CD4-positive, alpha-beta T cell treated with Interleukin-6 for 4 hours (primary cell): ENCODE results near the gene EDRF1.

ENCODE experiments used
- DNase-seq: peaks from one replicate; pipeline ENCODE4 v3.0.0-alpha.2; 2020; ENCODE audit warnings: mixed read lengths

EDRF1 gene

DNA sequence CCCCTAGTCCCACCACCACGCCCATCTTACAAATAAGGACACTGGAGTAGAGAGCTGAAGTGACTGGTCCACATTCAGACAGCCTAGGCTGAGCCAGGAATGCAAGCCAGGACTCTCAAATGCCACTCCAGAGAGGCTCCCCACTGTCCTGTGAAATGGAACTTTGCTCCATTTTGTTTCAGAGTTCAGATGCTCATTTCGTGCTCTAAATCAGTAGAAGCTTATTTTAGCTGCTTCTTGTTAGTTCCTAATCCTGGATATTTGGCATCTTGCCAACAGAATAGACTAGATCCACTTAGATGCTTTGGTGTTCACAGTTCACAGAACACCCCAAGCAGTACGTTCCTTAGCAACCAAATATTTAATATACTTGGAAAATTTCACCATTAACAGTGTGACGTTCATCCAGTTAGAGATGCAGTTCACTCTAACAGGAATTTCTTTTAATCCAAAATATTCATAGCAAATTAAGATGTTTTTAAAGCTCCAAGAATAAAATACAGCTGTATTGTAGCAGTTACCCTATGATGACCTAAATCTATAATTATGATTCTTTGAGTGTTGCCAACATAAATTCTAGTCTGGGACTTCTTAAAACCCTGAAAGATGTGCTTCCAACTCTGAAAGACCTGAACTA lies 48.8 kb downstream of the EDRF1 start:
- no peak for DNase-seq

DNA sequence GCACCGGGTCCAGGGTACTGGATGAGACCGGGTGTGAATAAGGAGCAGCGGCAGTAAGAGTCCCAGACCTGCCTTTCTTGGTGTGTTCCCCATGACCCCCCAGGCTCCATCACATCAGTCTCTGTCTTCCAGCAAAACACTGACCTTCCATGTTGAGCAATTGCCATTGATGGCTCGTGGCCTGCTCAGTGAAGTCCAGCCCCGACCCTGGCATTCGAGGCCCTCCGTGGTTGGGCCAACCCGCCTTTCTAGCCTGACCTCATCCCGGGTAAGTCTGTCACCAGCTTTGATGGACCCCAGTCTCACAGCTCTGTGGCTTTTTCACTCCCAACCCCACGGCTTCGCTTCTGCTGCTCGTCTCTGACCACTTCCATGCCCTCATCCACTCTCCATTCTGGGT lies 49.7 kb downstream of the EDRF1 start:
- DNase-seq, result no peak

DNA sequence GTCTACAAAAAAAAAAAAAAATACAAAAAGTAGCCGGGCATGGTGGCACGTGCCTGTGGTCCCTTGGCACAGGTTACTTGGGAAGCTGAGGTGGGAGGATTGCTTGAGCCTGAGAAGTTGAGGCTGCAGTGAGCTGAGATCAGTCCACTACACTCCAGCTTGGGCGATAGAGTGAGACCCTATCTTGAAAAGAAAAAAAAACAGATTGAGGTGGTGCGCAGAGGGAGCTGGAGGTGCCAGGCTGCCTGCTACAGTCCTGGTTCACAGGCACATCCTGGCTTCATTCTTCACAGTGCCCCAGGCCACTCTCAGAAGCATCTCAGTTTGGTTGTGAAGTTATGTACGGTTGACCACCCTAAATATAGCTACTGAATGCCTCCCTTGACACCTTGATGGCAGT lies 51.3 kb downstream of the EDRF1 start:
- no peak for DNase-seq

DNA sequence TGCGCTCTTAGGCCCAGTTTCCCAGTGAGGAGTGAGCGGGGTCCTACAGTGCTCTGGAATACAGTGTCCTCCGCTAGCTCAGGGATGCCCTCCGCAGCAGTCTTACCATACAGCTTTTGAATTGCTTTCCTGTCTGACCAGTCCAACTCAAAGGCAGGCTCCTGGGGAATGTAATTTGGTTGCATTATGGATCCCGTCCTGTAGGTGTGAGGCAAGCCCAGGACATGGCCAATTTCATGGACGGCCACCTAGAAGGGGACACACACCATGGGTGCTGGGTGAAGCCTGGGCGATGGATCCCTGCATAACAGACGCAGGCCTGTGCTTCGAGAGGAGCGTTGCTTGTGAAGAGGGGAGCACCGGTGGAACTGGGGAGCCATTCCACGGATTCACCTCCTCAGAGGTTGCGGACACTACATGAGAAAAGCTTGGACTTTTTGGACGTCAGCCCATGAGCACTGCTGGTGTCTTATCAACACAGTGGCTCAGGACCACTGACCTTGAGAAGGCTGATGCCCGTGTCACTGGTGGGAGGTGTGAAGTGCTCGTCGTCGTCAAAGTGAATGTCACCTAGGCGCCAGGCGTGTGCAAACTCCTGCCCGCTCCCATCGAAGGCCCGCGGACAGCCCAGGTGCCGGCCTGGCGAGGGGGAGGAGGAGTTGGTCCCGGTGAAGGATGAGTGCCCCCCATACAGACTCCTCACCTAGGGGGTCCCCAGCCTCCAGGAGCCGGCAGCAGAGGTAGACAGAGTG lies 52.8 kb downstream of the EDRF1 start:
- DNase-seq, result no peak

DNA sequence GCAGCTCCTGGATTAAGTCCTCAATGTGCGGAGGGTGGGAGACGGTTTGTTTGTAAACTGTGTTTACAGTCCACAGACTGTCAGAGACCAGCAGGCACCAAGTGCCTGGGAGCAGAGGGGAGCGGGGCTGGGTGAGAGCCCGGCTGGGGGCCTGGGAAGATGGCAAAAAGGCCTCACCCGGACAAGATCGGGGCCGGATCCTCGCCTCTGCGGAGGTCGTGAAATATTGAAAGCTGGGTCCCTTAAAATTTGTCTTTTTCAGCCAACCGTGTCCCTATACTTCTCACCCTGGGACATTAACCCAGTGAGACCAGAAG lies 53.3 kb downstream of the EDRF1 start:
- no peak for DNase-seq

DNA sequence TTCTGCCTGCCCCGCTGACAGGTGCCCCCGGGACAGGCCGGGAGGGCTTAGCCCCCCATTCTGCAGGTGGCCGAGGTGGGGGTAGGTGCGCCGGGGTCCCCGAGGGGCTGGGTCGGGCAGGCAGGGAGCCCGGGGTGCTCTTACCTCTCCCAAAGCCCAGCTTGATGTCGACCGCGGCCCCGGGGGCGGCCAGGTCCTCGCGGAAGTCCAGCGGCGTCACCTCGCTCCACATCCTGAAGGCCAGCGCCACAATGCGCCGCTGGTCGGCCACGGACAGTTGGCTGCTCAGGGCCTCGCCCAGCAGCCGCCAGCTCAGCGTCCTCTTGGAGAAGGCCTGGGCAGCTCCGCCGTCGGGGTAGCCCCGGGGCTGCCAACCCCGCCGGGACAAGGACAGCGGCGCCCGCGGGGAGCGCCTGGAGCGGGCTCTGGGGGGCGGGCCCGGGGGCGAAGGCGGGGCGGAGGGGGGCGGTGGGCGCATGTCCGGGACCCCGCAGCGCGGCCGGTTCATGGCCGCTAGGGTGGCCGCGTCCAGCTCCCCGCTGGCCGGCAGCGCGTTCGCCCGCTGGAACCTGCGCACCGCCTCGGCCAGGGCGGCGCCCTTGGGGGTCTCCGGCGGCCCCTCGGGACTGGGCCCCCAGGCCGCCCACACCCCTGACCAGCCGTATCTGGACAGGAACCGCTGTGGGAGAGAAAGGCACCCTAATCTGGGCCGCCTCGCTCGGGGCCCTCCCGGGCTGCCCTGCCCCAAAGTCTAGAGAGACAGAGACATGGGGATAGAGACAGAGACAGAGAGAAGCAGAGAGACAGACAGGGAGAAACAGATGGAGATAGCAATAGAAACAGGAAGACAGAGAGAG lies 54.4 kb downstream of the EDRF1 start:
- no peak for DNase-seq

GRCh38 chr10:125774581-125775191 lies 55.2 kb downstream of the EDRF1 start:
- DNase-seq, result no peak

GRCh38 chr10:125775491-125776106 lies 56.1 kb downstream of the EDRF1 start, which contains the start of gene MMP21:
Gene MMP21 (minus strand): TSS chr10:125775821. CDS start chr10:125775821, 0 bp downstream.
- DNase-seq, result no peak

GRCh38 chr10:125777806-125778205 lies 58.3 kb downstream of the EDRF1 start:
- DNase-seq, result no peak

DNA sequence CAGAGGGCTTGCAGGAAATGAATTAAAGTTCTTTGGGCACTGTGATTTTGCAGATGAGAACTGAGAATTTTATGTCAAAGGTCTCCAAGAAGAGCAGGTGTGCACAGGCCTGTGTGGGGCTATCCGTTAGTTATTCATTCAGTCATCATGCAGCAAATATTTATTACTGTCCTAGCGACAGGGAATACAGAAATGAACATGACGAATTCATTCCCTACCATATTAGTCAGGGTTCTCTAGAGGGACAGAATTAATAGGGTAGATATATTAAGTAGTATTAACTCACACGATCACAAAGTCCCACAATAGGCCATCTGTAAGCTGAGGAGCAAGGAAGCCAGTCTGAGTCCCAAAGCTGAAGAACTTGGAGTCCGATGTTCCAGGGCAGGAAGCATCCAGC lies 59.0 kb downstream of the EDRF1 start:
- no peak for DNase-seq

DNA sequence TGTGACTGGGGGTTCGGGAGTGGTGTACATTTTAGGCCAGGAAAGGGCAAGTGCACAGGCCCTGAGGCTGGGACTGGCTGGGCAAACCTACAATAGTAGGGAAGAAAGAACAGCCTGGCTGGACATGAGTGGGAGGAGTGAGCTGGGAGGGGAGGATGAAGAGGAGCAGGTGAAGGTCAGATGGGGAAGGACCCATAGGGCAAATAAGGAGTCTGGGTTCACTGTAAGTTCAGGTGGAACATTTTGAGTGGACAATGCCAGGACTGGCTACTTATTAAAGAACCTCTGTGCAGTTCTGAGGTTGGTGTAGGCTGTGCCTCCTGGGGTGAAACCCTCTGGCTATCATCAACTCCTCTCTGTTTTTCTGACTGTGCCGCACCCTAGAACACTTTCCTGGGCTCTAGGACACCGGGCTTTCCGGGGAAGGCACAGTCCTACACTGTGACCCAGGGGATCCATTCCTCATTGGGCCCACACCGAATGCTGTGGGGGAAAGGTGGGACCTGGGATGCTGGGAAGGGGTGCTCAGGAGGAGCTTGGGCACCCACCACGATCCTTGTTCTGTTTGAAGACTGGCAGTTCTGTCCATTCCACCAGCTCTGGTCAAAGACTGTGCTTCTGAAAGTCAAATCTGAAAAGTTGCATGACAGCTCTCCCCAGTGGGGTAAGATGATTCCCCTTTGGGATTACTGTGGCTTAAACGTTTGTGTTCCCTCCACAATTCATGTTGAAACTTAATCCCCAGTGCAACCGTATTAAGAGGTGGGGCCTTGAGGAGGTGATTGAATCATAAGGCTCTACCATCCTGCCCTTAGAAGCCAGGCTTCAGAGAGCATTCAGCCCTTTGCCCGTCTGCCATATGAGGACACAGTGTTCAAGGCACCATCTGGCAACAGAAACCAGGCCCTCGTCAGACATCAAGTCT lies 60.2 kb downstream of the EDRF1 start:
- no peak for DNase-seq

DNA sequence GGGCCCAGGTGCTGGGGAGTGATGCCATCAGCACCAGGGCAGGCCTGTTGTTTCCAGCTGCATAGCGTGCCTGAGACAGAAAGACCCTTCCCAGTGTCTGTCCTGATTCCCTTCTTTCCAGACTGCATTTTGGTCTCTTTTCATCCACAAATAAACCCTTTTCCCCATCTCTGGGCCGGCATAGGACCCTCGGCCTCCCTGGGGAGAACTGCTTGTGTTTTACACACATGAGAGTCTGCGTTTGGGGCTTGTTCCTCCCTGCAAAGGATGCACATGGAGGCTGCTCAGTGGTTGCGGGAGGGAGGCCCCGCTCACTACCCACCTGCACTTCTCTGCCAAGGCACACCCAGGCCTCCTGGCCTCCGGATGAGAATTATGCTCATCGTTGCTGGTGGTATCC lies 61.9 kb downstream of the EDRF1 start:
- no peak for DNase-seq

- DNase-seq, result no peak
These were observed 62.5 kb downstream of the EDRF1 start for GRCh38 chr10:125782054-125782453.

GRCh38 chr10:125782616-125783015 lies 63.1 kb downstream of the EDRF1 start:
- DNase-seq, result no peak

DNA sequence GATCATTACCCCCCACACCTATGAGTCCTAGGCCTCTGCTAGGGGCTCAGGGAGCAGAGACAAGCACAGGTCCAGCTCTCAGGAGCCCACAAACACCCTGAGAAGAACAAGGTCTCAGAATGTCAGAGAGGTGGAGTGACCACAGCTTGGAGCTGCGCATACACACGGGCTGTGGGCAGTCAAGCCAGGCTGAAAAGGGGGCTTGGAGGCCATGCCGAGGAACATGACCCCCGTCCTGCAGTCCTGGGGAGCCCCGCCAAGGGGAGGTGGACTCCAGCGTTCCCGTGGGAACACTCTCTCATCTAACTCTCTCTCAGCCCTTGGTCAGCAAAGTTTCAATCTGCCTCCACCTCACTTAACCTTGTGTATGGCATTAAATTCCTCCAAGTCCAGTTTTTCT lies 63.9 kb downstream of the EDRF1 start:
- no peak for DNase-seq

- DNase-seq, result no peak
These were observed 64.4 kb downstream of the EDRF1 start for GRCh38 chr10:125783957-125784356.

DNA sequence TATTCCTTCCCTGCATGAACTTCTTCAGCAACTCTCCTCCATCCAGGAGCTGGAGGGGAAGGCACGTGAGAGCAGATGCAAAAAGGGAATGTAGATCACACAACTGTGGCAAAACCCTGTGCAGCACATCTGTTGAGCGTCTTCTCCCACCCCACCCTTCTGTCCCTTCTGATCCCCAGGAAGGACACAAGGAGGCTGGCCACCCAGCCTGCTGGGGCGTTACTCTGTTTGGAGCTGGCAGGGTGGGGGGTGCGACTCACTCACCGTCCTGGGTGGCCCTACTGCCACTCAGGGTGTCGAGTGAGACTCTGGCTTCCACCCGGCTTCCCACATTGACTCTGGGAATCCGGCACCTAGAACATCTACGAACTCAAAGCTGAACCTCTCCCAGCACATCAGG lies 66.3 kb downstream of the EDRF1 start:
- DNase-seq, result no peak

GRCh38 chr10:125788156-125789034 lies 68.9 kb downstream of the EDRF1 start:
- DNase-seq, result no peak

DNA sequence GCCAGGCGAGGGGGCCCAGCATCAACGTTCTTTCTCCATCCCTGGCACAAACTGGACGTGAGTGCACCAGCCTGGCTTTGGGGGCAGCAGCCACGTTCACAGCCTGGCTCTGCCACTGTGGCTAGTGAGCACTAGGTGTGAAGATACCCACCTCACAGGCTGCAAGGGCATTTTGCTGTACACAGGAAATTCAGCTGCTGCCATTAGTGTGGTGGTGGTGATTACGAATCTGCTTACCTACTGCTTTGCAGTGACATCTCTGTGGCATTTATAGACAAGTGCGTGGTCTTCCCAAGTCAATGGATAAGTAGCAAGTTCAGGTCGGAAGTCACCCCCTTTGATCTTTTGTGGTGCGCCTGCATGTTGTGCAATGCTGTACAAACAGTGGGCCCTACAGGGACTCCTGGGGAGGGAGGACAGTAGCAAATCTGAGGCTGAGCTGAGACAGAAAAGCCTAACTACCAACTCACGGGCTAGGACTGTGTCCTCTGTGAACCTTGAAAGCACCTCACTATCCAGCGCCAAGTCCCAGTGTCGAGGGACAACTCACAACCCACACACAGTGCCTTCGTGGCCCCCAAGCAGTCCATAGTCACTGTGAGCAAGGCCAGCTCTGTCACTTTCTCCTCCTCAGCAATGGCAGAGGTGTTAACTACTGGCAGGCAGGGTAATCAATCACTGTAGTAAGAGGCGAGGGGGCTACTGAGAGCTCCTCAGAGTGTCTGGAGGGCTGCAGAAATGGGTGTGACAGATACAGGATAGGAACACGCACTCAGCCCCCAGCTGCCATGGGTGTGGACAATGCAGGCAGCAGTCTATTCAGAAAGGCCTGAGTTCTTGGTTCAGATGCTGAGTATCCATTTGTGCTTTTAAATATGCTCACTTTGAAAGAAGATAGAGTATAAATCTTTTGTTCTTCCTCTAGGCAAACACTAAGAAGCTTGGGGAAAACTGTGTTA lies 73.1 kb downstream of the EDRF1 start:
- DNase-seq, result no peak

DNA sequence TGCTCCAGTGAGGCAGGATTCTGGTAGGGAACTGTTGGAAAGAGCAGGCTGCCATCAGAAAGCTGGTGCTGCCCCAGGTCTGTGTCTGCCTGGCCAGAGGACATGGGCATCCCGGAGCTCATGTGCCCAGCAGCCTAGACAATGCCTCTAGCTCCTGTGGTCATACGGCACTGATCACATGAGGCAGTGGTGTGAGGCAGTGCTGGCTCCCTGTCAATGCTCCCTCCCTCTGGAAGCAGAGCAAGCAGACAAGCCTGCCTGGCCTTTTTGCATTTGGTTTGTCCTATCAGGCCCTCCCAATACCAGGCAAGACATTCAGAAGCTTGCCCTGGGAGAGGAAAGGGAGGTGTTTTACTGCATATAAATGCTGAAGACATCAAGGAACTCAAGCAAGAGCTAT lies 75.6 kb downstream of the EDRF1 start:
- DNase-seq, result no peak
